Measurements from ENCODE around the gene PUSL1.

DNA sequence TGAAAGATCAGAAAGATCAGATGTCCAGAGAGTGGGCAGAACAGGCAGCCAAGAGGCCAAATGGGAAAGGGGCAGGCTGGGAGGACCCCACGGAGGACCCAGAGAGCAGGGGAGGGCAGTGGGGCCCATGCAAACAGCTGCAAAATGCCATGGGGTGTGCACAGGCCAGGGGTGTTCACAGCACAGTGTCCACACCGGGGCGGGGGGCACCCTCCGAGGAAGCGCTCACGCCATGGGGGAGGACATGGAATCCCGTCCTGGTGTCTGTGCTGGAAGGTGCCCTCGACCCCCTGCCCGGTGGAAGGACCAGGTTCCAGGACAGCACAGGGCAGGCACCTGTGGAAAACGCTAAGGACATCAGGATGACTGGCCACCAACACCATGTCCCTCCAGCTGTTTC is 14.6 kb downstream of the PUSL1 start:
- TF ChIP-seq POLR2A (IDR thresholded peaks at IDR 0.05; ENCODE audit: low read length) (no peak), GATA1 (IDR thresholded peaks at IDR 0.05; ENCODE audit: low read depth, low read length) (no peak)

Data from erythroblast (primary cell).